GOT3 (cell line): ENCODE data around the gene DCP1B.

Experiments used
- DNase-seq: peaks from one replicate; lab custom pipeline; 2025; ENCODE audit warnings: mixed read lengths; lab: John Stamatoyannopoulos, UW

Gene DCP1B

GRCh38 chr12:1934831-1935230, 69.4 kb downstream of the DCP1B start:
- DNase-seq, result no peak

GRCh38 chr12:1934068-1934467, 70.2 kb downstream of the DCP1B start:
- no peak for DNase-seq

- DNase-seq, result no peak
Measured at GRCh38 chr12:1933342-1934051, 70.8 kb downstream of the DCP1B start.

GRCh38 chr12:1932264-1932777, 71.9 kb downstream of the DCP1B start:
- no peak for DNase-seq

GRCh38 chr12:1931642-1932041, 72.6 kb downstream of the DCP1B start:
- no peak for DNase-seq

GRCh38 chr12:1930803-1931597, 73.3 kb downstream of the DCP1B start:
- DNase-seq, result no peak

- DNase-seq, result no peak
Measured at GRCh38 chr12:1929985-1930802, 74.1 kb downstream of the DCP1B start.

GRCh38 chr12:1929241-1929984, 74.8 kb downstream of the DCP1B start:
- no peak for DNase-seq

GRCh38 chr12:1928439-1929121, 75.7 kb downstream of the DCP1B start:
- DNase-seq, result no peak

GRCh38 chr12:1927751-1928351, 76.4 kb downstream of the DCP1B start:
- no peak for DNase-seq

- no peak for DNase-seq
Measured at GRCh38 chr12:1927051-1927680, 77.1 kb downstream of the DCP1B start.

GRCh38 chr12:1926251-1926657, 78.0 kb downstream of the DCP1B start:
- DNase-seq, result no peak

GRCh38 chr12:1925684-1926006, 78.6 kb downstream of the DCP1B start:
- DNase-seq, result no peak

GRCh38 chr12:1924996-1925683, 79.1 kb downstream of the DCP1B start:
- no peak for DNase-seq

GRCh38 chr12:1922985-1923384, 81.3 kb downstream of the DCP1B start:
- DNase-seq, result no peak

GRCh38 chr12:1922075-1922709, 82.1 kb downstream of the DCP1B start:
- no peak for DNase-seq

GRCh38 chr12:1920971-1921370, 83.3 kb downstream of the DCP1B start:
- DNase-seq, result no peak

- DNase-seq, result no peak
Measured at GRCh38 chr12:1920436-1920835, 83.8 kb downstream of the DCP1B start.

GRCh38 chr12:1919763-1920162, 84.5 kb downstream of the DCP1B start:
- no peak for DNase-seq
